Chondrocyte (in vitro differentiated cells): ENCODE data around the gene ITGA6. TPM values are rescaled to one million over a fixed set of nuclear protein-coding genes. Genes with fewer than 3 reads are reported as not detected.
A peak's percentile ranks its signal among the peaks of the same experiment; 100 is the strongest.

ENCODE experiments used
- DNase-seq: peaks from one replicate; pipeline ENCODE4 v3.0.0; 2021; ENCODE audit warnings: mixed read lengths, low spot score
- H3K27ac Mint-ChIP-seq: one replicate; pipeline ENCODE4 v1.8.0; 2021; ENCODE audit warnings: mild to moderate bottlenecking, moderate library complexity, mixed read lengths; ENCODE audit not compliant: unreplicated experiment
- H3K27me3 Mint-ChIP-seq: 2 replicates; pipeline ENCODE4 v1.8.0; 2021; ENCODE audit warnings: low read depth, mixed read lengths
- H3K36me3 Mint-ChIP-seq: 2 replicates; pipeline ENCODE4 v1.8.0; 2021; ENCODE audit warnings: low read depth, mixed read lengths
- H3K4me1 Mint-ChIP-seq: 2 replicates; pipeline ENCODE4 v1.8.0; 2021; ENCODE audit warnings: low read depth, mild to moderate bottlenecking, mixed read lengths
- H3K4me3 Mint-ChIP-seq: one replicate; pipeline ENCODE4 v1.8.0; 2021; ENCODE audit warnings: mild to moderate bottlenecking, moderate library complexity, mixed read lengths; ENCODE audit not compliant: unreplicated experiment
- H3K9me3 Mint-ChIP-seq: 2 replicates; pipeline ENCODE4 v1.8.0; 2021; ENCODE audit warnings: low read depth, mixed read lengths
- CTCF ChIP-seq: fragments of 200-600 bp; sonication (generic); IDR thresholded peaks from 2 replicates; pipeline ENCODE4 v1.5.0; 2021; ENCODE audit warnings: antibody characterized with exemption, mild to moderate bottlenecking, moderate library complexity
- total RNA-seq: library from RNA; stranded (reverse); gene quantifications from 3 replicates; pipeline ENCODE4 v1.2.1, GENCODE V29; 2021

Gene ITGA6
- total RNA-seq, 1 donor from 2014 or later = 5.0 TPM

GRCh38 chr2:172399765-172400164 is 27.6 kb upstream of the ITGA6 start:
- Mint-ChIP-seq H3K27me3 (no peaks in the 10 kb centered on the region), H3K4me1 (peaks cover 20% of the 10 kb centered on the region), H3K36me3 (no peaks in the 10 kb centered on the region), H3K4me3 (no peak overlapping the region), H3K27ac (no peak overlapping the region), H3K9me3 (no peaks in the 10 kb centered on the region)
- no peak for DNase-seq
- no peak for TF ChIP-seq CTCF

DNA sequence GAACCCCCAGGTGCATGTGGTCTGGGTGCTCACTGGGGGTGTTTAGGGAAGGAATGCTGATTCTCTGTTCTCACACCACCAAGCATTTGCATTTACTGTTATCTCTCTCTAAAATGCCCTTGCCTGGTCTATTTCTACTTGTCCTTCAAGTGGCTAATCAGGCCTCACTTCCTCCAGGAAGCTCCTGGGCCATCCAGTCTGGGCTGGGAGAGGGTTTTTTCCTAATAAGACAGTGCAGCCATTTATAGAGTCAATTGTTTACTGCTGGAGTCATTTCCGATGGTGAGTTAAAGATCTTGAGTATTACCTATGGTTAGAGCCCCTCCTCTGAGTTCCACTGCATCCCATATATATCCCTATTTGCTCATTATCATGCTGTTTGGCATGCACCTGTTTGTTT is 25.2 kb upstream of the ITGA6 start:
- no peak for DNase-seq
- H3K4me3 Mint-ChIP-seq = no peak overlapping the region
- no peaks in the 10 kb centered on the region for H3K9me3 Mint-ChIP-seq
- no peak for TF ChIP-seq CTCF
- H3K27ac Mint-ChIP-seq = no peak overlapping the region
- peaks cover 16% of the 10 kb centered on the region for H3K4me1 Mint-ChIP-seq
- no peaks in the 10 kb centered on the region for H3K36me3 Mint-ChIP-seq
- H3K27me3 Mint-ChIP-seq = no peaks in the 10 kb centered on the region

DNA sequence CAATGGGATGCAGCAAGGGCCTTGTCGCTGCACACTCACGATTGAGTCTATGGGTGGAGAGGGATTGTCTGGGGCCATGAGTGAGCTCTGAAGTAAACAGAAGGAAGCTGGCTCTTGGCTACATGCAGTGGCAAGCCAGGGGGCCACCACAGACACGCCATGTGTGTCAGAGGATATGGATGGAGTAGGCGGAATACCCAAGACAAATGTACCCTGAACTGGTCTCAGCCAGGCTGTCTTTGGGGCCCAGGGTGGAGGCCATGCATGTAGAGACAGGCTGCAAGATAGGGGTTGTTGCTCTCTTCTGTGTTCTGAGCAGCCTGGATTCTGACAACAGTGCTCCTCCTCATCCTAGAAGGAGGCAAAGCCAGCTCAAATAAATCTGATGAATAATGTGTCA is 24.0 kb upstream of the ITGA6 start:
- Mint-ChIP-seq H3K4me3 (no peak overlapping the region), H3K4me1 (peaks cover 10% of the 10 kb centered on the region), H3K9me3 (no peaks in the 10 kb centered on the region), H3K27me3 (no peaks in the 10 kb centered on the region), H3K36me3 (no peaks in the 10 kb centered on the region), H3K27ac (no peak overlapping the region)
- TF ChIP-seq CTCF = no peak
- no peak for DNase-seq

GRCh38 chr2:172403881-172404468 is 23.4 kb upstream of the ITGA6 start:
- H3K27ac Mint-ChIP-seq = no peak overlapping the region
- DNase-seq = no peak
- TF ChIP-seq CTCF = no peak
- no peaks in the 10 kb centered on the region for H3K36me3 Mint-ChIP-seq
- H3K27me3 Mint-ChIP-seq = no peaks in the 10 kb centered on the region
- peaks cover 10% of the 10 kb centered on the region for H3K4me1 Mint-ChIP-seq
- H3K4me3 Mint-ChIP-seq = no peak overlapping the region
- no peaks in the 10 kb centered on the region for H3K9me3 Mint-ChIP-seq

GRCh38 chr2:172404824-172405223 is 22.6 kb upstream of the ITGA6 start:
- Mint-ChIP-seq H3K4me3 (no peak overlapping the region), H3K36me3 (no peaks in the 10 kb centered on the region), H3K9me3 (no peaks in the 10 kb centered on the region), H3K4me1 (peaks cover 10% of the 10 kb centered on the region), H3K27ac (peak overlapping the region; percentile 39), H3K27me3 (no peaks in the 10 kb centered on the region)
- no peak for DNase-seq
- TF ChIP-seq CTCF = no peak
